ENCODE measurements around the gene IMMP2L.
A peak's percentile ranks its signal among the peaks of the same experiment; 100 is the strongest.

The IMMP2L gene

DNA sequence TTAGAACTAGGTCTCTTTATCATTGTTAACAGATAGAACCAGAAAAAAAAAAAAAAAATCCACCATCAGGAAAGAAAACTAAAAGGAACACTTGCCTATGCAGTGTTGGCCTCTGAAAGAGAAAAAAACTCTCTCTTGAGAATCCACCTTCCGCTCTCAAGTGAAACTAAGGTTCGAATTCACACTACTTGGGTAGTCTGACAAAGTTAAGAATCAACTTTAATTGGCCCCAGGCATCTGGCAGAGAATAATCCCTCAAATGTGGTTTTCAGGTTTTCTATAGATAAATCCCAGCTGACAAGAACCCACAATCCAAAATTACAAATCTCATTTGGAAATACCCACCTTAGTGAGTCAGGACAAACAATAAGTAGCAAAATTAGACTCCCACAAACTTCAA is 671.1 kb downstream of the IMMP2L start:
- DNase-seq: no peak

- DNase-seq: no peak
Observed at GRCh38 chr7:110890101-110890500, 672.2 kb downstream of the IMMP2L start.

DNA sequence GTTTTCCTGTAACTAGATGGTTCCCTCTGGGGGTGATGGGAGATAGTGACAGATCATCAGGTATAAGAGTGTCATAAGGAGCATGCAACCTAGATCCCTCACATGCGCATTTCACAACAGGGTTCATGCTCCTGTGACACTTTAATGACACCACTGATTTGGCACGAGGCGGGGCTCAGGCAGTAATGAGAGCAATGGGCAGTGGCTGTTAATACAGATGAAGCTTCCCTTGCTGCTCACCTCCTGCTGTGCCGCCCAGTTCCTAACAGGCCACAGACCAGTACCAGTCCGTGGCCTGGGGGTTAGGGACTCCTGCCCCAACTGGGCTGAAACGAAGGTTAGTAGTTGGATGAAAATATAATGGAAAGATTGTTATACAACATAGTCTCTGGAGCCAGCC is 673.0 kb downstream of the IMMP2L start:
- DNase-seq: no peak

DNA sequence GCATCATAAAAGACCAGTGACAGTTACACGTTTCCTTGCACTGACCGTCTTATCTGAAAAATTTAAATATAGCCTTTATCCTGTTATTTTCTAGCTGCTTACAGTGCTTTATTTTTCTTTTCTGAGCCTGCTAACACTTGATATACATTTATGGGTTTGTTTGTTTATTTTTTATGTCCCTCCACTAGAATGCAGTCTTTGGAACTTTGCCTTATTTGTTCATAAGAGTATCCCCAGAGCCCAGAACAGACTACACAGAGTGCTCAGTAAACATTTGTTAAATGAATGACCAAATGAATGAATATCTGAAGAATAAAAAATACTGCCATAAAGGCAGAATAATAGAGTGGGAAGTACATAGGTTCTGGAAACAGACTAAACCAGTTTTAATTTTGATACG is 673.7 kb downstream of the IMMP2L start:
- DNase-seq: peak; percentile 12

DNA sequence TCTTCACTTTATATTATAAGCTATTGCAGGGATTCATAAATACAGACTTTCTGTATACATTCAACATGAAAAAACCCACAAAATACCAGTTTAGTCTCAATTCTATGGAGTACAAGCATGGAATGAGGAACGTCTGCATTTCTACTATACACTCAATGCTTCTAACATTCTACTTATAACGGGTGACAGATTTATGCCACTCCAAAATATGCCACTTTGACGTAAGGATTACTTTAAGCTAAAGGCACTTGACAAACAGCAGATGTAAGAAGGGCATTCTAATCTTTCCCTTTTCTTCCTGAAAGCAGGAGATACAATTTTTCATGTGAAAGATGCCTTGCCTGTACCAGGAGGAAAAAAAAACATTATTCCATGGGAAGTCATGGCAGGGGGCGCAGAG is 676.8 kb downstream of the IMMP2L start:
- no peak for DNase-seq

DNA sequence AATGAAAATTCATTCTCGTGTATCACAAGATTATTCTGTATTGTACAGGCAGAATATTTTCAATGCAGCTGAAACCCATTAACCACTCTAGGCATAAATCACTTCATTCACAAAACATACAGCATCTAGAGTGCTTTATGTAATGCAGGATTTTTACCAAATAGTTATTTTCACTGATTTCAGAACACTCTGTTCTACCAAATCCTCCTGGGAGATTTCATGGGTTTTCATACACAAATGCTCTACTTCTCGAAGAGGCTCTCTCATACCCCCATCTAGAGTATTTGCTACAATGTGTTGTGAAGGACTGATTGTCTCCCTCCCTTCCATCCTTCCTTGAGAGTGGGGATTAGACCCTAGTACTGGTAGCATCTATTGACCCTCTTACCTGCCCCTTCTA is 680.6 kb downstream of the IMMP2L start:
- DNase-seq: no peak

DNA sequence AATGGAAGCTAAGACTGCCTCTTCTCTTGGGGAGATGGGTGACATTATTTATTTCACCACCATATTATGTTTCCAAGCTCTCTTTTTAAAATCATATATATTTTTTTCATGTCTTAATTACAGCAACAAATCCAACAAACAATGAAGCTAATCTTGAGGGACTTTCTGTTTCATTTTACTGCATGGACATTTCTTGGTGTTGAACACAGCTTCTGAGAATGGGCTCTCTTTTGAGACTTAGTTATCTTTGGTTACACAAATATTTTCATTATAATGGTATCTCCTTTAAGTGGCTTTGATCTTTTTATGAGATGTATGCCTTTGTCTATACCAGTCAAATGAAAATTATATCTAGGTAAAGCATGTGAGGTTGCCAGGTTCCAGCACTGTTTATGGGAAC is 681.3 kb downstream of the IMMP2L start:
- DNase-seq: no peak

DNA sequence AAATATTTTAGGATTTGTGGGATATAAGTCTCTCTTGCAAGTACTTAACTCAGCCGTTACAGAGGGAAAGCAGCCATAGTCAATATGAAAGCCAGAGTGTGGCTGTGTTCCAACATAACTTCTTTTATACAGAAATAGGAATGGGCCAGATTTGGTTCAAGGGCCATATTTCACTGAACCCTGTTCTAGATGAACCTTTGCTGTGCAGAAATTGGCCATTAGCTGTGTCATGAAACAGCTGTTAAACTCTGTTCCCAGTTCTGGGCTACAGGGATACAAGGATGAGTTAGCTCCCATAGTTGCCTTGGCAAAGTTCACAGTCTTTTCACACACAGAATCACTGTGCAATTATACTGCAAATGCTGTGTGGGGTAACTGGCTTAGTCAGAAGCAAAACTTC is 685.3 kb downstream of the IMMP2L start:
- no peak for DNase-seq

GRCh38 chr7:110875346-110875745 is 686.9 kb downstream of the IMMP2L start:
- no peak for DNase-seq

- no peak for DNase-seq
Observed at GRCh38 chr7:110871856-110872255, 690.4 kb downstream of the IMMP2L start.

DNA sequence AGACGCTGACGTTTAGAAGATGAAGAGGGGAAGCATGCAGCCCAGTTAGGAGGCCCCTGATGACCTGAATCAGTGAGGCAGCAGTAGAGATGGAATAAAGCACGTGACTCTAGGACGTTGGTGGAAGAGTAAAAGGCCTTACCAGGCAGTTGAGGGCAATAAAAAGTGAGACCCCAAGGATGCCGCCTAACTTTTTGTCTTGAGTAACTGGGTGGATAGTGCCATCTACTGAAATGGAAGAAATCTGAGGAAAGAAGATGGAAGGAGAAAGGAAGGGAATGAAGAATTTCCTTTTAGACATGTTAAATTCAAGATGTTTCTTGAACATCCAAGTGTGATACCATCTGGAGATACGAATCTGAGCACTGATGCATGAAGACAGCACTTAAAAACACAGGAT is 691.4 kb downstream of the IMMP2L start:
- DNase-seq: no peak

- DNase-seq: no peak
Observed at GRCh38 chr7:110868458-110868857, 693.8 kb downstream of the IMMP2L start.

GRCh38 chr7:110867771-110868170 is 694.5 kb downstream of the IMMP2L start:
- DNase-seq: no peak

DNA sequence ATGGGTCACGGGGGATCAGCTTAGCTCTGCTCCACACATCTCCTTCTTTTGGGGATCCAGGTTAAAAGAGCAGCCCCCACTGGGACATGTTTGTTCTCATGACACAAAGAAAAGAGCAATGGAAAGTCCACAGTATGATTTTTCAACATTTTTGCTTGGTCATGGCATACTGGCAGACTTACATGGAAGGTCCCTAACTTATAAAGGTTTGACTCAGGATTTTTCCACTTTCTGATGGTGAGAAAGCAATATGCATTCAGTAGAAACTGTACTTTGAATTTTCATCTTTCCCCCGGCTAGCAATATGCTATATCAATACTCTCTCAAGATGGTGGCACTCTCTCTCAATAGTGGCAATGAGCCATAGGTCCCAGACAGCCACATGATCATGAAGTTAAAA is 699.0 kb downstream of the IMMP2L start:
- no peak for DNase-seq

DNA sequence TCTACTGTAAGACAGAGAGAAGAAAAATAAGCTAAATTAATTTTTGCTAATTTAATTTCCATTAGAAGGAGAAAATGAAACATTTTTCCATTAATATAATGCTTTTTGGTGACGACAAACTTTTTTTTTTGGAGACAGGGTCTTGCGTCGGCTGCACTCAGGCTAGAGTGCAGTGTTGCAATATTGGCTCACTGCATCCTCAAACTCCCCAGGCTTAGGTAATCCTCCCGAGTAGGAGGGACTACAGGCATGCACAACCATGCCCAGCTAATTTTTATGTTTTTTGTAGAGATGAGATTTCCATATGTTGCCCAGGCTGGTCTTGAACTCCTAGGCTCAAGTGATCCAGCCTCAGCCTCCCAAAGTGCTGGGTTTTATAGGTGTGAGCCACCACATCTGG is 701.1 kb downstream of the IMMP2L start:
- no peak for DNase-seq

DNA sequence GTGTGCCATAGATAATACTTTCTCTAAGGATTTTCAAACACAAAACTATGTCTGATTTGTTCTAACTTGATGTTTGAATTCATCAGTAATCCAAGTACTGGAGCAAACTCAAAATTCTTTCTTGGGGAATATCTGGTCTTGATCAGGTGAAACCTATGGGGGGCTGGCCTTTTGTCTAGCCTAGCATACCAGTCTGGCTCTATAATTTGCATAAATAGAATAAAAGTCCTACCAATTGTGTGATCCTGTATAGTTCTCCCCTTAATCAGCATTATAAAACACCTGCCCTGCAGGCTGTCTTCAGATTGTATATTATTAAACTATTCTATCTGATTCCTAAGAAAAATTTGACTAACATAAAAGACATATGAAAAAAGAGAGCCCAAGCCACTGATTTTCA is 705.2 kb downstream of the IMMP2L start:
- DNase-seq: no peak

DNA sequence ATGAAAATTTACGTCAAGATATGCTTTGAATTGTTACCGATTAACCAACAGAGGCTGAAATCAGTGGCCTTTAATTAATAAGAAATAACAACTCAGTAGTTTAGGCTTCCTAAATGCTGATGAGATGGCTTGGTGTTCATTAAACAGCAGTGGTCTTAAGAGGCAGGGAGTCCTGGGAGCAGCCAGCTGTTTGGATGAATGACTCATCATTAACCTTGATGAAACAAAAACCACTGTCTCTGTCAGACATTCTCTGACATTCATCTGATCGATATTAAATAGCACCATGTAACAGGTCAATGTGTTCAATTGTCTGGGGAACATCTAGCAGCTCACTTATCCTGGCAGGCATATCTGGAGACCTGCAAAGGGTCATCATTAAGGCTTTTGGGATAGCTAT is 705.6 kb downstream of the IMMP2L start:
- DNase-seq: no peak

GRCh38 chr7:110854651-110855050 is 707.6 kb downstream of the IMMP2L start:
- no peak for DNase-seq

DNA sequence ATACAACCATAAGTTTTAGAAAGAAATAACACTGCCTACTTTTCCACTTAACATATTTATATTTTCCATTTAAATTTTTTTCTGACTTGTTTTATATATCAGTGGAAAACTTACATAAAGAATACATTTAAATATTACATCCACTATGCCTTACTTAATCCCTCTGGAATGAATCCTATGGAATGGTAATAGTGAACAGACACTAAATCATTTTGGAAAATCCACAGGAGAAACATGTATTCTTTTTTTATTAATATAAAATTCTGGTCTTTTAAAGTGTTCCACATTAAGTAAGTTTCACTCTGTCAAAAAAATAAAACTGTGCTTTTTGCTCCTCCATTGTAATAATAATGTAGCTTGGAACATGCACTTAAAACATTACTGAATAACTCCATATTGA is 708.1 kb downstream of the IMMP2L start:
- DNase-seq: no peak

GRCh38 chr7:110853263-110853662 is 709.0 kb downstream of the IMMP2L start:
- DNase-seq: no peak

DNA sequence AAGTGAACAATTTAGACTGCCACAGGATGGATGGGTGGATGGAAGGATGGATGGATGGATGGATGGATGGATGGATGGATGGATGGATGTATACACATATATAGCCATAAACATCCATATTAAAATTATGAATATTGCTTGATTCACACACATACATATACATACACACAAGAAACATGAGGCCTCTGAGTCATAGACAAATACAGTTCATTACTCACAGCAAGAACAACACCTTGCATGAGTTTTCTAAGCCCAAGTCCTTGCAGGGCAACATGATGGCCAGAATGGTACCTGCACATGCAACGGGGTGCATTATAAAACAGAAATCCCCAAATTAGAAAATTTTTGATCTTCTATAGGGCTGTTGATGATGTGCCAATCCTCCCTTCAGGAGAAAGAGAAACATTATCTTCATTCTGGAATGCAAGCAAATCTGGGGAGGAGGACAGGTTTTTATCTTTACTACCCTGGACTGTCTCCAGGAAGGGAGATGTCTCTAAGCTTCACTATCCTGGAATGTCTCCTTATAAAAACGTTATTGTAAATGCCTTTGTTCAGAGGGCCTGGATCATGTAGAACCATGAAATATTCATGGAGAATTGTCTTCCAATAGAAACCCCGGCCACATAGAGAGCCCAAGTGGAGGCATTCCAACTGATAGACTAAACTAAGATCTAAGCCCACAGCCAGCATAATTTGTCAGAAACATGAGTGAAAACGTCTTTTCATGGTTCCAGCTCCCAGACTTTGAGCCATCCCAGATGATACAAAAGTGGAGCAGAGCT is 709.9 kb downstream of the IMMP2L start:
- DNase-seq: no peak

GRCh38 chr7:110850224-110850623 is 712.1 kb downstream of the IMMP2L start:
- DNase-seq: no peak

- no peak for DNase-seq
Observed at GRCh38 chr7:110842796-110843195, 719.5 kb downstream of the IMMP2L start.

DNA sequence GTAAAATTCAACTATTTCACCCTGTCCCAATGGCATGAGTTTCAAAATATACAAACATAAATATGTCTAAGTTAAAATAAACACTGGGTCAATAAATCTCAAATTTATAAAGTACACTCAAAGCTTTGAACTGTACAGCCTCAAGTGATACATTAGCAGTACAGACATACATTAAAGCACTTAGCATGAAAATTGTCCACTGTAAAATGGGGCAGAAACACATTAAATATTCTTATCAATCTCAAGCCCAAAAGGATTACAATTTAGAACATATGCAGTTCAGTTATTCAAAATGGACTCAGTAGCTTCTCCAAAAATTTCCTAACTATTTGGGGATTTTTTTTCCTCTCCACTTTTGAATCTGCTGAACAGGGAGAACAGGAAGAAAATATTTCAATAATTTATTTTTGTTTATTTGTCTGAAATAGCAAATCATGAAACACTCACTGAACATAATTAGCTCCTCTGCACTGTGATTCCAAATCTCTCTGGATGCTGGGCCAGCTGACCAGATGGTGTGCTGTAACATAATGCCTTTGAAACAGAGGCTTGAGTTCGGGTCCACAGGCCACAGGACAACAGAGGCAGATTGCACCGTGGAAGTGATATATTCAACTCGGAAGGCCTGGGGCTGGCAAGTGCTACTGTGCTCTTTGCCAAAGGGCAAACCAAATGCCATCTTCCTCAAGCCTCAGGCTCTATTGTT is 720.3 kb downstream of the IMMP2L start:
- no peak for DNase-seq

DNA sequence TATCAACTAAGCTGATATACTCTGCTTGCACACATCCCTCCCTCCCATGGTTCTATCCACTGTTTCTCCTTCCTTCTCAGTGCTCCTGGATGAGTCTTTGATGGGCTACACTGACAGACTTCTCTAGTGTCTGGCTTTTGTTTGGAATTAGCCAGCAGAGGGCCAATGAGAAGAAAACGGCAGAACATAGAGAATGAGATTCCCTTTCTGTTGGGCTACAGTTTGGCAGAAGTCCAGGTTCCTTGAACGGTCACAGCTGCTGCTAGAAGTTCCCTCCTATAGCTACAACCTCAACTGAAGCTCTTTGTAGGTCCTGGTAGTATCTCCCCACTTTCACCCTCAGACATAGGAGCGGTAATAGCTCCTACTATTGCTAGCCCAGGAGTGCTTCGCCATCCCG is 722.4 kb downstream of the IMMP2L start:
- DNase-seq: peak; percentile 84
